HCT116 (cell line): Measurements from ENCODE around the gene ADARB2.

Experiments used
- EZH2 ChIP-seq: fragments of 200-600 bp; sonication (generic); IDR thresholded peaks from 2 replicates; pipeline ENCODE4 v1.6.1; 2017; ENCODE audit warnings: antibody characterized with exemption, mixed run types
- EZH2phosphoT487 ChIP-seq: fragments of 200-600 bp; IDR thresholded peaks from 2 replicates; pipeline ENCODE4 v1.6.1; 2018; ENCODE audit warnings: antibody characterized with exemption, borderline replicate concordance
- TCF7L2 ChIP-seq: IDR thresholded peaks from 2 replicates; pipeline ENCODE4 v1.7.0; 2011; ENCODE audit warnings: borderline replicate concordance, inconsistent platforms; ENCODE audit not compliant: insufficient read depth, insufficient read length; ENCODE audit errors: extremely low read depth
- TF ChIP-seq, protein P1 (sequence below), 3 experiments: fragments of 200-600 bp in 1 of 3; sonication (generic) in 1 of 3; IDR thresholded peaks in 2 of 3; conservative IDR thresholded peaks in 1 of 3; 2 replicates each; pipeline ENCODE4 v1.5.1; 2012 to 2017; ENCODE audit warnings: low read depth in 2 of 3, low read length in 2 of 3, antibody characterized with exemption in 1 of 3, borderline replicate concordance in 1 of 3, control low read depth in 1 of 3, mild to moderate bottlenecking in 1 of 3, mixed read lengths in 1 of 3, mixed run types in 1 of 3, moderate library complexity in 1 of 3; ENCODE audit not compliant: insufficient read depth in 1 of 3
- TF ChIP-seq, protein P2 (sequence below): IDR thresholded peaks from 2 replicates; pipeline ENCODE4 v1.6.1; 2012

- TF ChIP-seq EZH2 = no peak
- no peak for TF ChIP-seq TCF7L2
- no peak for TF ChIP-seq EZH2phosphoT487
- TF ChIP-seq, protein P1, sequence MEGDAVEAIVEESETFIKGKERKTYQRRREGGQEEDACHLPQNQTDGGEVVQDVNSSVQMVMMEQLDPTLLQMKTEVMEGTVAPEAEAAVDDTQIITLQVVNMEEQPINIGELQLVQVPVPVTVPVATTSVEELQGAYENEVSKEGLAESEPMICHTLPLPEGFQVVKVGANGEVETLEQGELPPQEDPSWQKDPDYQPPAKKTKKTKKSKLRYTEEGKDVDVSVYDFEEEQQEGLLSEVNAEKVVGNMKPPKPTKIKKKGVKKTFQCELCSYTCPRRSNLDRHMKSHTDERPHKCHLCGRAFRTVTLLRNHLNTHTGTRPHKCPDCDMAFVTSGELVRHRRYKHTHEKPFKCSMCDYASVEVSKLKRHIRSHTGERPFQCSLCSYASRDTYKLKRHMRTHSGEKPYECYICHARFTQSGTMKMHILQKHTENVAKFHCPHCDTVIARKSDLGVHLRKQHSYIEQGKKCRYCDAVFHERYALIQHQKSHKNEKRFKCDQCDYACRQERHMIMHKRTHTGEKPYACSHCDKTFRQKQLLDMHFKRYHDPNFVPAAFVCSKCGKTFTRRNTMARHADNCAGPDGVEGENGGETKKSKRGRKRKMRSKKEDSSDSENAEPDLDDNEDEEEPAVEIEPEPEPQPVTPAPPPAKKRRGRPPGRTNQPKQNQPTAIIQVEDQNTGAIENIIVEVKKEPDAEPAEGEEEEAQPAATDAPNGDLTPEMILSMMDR (IDR thresholded peaks at IDR 0.05 in 2 of 3, conservative IDR thresholded peaks at IDR 0.05 in 1 of 3; ENCODE audit: borderline replicate concordance in 1 of 3, insufficient read depth in 1 of 3, low read depth in 2 of 3, low read length in 2 of 3) = no peak
- TF ChIP-seq, protein P2, sequence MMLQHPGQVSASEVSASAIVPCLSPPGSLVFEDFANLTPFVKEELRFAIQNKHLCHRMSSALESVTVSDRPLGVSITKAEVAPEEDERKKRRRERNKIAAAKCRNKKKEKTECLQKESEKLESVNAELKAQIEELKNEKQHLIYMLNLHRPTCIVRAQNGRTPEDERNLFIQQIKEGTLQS = no peak
Measured at GRCh38 chr10:1273372-1274105, 463.8 kb downstream of the ADARB2 start.
